T-cell (primary cell): Measurements from ENCODE around the gene ODC1. TPM values are rescaled to one million over a fixed set of nuclear protein-coding genes. Genes with fewer than 3 reads are reported as not detected.

Source experiments
- ATAC-seq, 4 experiments: fragments of 200-7000 bp in 3 of 4; fragments of 150-1000 bp in 1 of 4; cut with Tn5 transposase; replicated peaks in 1 of 4; 1 replicate in 3 of 4; 2 replicates in 1 of 4; pipeline ENCODE4 v1.10.0; 2021; ENCODE audit warnings: moderate library complexity in 3 of 4, mild to moderate bottlenecking in 2 of 4, moderate number of reproducible peaks in 1 of 4
- CTCF ChIA-PET, 2 donors: fragments of 300-600 bp; sonication (Branson Sonifier 250); formaldehyde crosslinking; loops; one replicate each; lab custom pipeline; 2022; ENCODE audit warnings: antibody characterized with exemption in 2 of 2; lab: Charles Lee
- POLR2A ChIA-PET, 2 donors: fragments of 300-600 bp; sonication (Branson Sonifier 250); formaldehyde crosslinking; loops; one replicate each; lab custom pipeline; 2022; ENCODE audit warnings: antibody characterized with exemption in 2 of 2; lab: Charles Lee
- DNase-seq, 35 experiments: peaks; one replicate each; pipeline versions ENCODE4 v3.0.0 to v3.0.0-alpha.2; 2013 to 2023
- H3K27ac ChIP-seq: one replicate; pipeline ENCODE4 v1.5.1; 2013; ENCODE audit warnings: low read length
- H3K27me3 ChIP-seq, 2 experiments: replicated peaks in 1 of 2; 1 replicate in 1 of 2; 2 replicates in 1 of 2; pipeline versions ENCODE4 v1.6.1 to v1.7.0; 2013; ENCODE audit warnings: low read length in 1 of 2, mixed read lengths in 1 of 2; ENCODE audit not compliant: control insufficient read depth in 2 of 2, insufficient read depth in 2 of 2; ENCODE audit errors: extremely low read depth in 1 of 2
- H3K36me3 ChIP-seq, 2 donors: 1 replicate in 1 of 2; 2 replicates in 1 of 2; pipeline versions ENCODE4 v1.6.1 to v1.7.0; 2013; ENCODE audit warnings: low read length in 1 of 2; ENCODE audit not compliant: control insufficient read depth in 2 of 2, insufficient read depth in 1 of 2; ENCODE audit errors: extremely low read depth in 1 of 2
- H3K4me1 ChIP-seq, 2 experiments: 1 replicate in 1 of 2; 2 replicates in 1 of 2; pipeline versions ENCODE4 v1.6.1 to v1.7.0; 2013; ENCODE audit warnings: low read length in 2 of 2, mixed read lengths in 1 of 2; ENCODE audit not compliant: insufficient read depth in 2 of 2, control insufficient read depth in 1 of 2; ENCODE audit errors: extremely low read depth in 1 of 2
- H3K4me3 ChIP-seq, 2 donors: 1 replicate in 1 of 2; 2 replicates in 1 of 2; pipeline versions ENCODE4 v1.5.1 to v1.7.0; 2013; ENCODE audit warnings: mild to moderate bottlenecking in 2 of 2, low read length in 1 of 2, moderate library complexity in 1 of 2; ENCODE audit not compliant: control insufficient read depth in 1 of 2; ENCODE audit errors: extremely low read depth in 1 of 2
- H3K9me3 ChIP-seq: 2 replicates; pipeline ENCODE4 v1.7.0; 2013
- H3K27ac Mint-ChIP-seq, 2 donors: one replicate each; pipeline ENCODE4 v1.8.0; 2020 to 2021; ENCODE audit warnings: mild to moderate bottlenecking in 2 of 2, mixed read lengths in 2 of 2
- H3K27me3 Mint-ChIP-seq, 2 donors: one replicate each; pipeline ENCODE4 v1.8.0; 2021 to 2022; ENCODE audit warnings: mixed read lengths in 2 of 2
- H3K36me3 Mint-ChIP-seq: one replicate; pipeline ENCODE4 v1.8.0; 2021; ENCODE audit warnings: mixed read lengths
- H3K4me1 Mint-ChIP-seq, 3 donors: one replicate each; pipeline ENCODE4 v1.8.0; 2020 to 2022; ENCODE audit warnings: mixed read lengths in 3 of 3, mild to moderate bottlenecking in 1 of 3
- H3K4me3 Mint-ChIP-seq, 3 donors: one replicate each; pipeline ENCODE4 v1.8.0; 2020 to 2022; ENCODE audit warnings: mild to moderate bottlenecking in 3 of 3, mixed read lengths in 3 of 3, moderate library complexity in 3 of 3
- H3K9me3 Mint-ChIP-seq, 3 donors: one replicate each; pipeline ENCODE4 v1.8.0; 2020 to 2022; ENCODE audit warnings: mixed read lengths in 3 of 3
- WGBS: methylation state at CpG from one replicate; pipeline ENCODE4 v1.1.5; 2013; ENCODE audit warnings: missing lambda C conversion rate; ENCODE audit not compliant: insufficient coverage; 5-methylcytosine and 5-hydroxymethylcytosine counted together
- total RNA-seq, 35 experiments: library from RNA in 6 of 35; stranded (reverse) in 6 of 35; fragments of 120-200 nt in 1 of 35; gene quantifications; one replicate each; pipeline versions ENCODE4 v1.2.1 to v1.2.4 and lab custom pipeline; 2013 to 2026

The ODC1 gene
- total RNA-seq, 5 donors from 2014 or later (not counting 1 experiment from before 2014, with no cell fraction given): 40.6 to 102 (median 53.3) TPM

DNA sequence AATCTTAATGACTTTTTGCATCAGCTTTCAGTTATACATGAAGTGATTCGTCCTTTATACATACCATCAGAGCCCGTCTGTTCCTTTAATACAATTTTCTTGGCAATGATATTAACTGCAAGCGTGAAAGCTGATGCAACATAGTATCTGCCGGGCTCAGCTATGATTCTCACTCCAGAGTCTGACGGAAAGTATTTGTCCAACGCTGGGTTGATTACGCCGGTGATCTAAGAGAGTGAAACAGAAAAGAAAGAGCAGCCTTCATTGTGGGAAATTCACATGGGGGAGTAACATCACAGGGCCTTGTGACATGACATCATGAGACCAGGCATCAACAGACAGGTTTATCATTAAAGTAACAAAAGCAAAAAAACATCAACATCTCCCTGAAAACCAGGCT, 6.2 kb downstream of the ODC1 start:
- ChIA-PET POLR2A (no interaction called here), CTCF (no interaction called here)
- H3K4me1 Mint-ChIP-seq: peaks cover under 1 to 23% (median 22%) of the 10 kb centered on the region in 3 donors
- H3K36me3 Mint-ChIP-seq: peaks cover 54% of the 10 kb centered on the region
- peaks cover 12 to 57% of the 10 kb centered on the region in 2 donors for H3K36me3 ChIP-seq
- H3K9me3 Mint-ChIP-seq: no peaks in the 10 kb centered on the region
- H3K9me3 ChIP-seq: no peaks in the 10 kb centered on the region
- ATAC-seq: no peak
- H3K4me3 Mint-ChIP-seq: no peak overlapping the region
- DNase-seq: no peak
- H3K27me3 ChIP-seq: no peaks in the 10 kb centered on the region
- no peaks in the 10 kb centered on the region for H3K27me3 Mint-ChIP-seq
- H3K4me1 ChIP-seq: peaks cover under 1 to 5% of the 10 kb centered on the region in 2 experiments
- WGBS: 85% methylated on average over 6 of the region's 8 CpGs
- H3K27ac Mint-ChIP-seq: peak overlapping the region in 1 of 2 donors; percentile 55
- no peak overlapping the region for H3K4me3 ChIP-seq
- H3K27ac ChIP-seq: no peak overlapping the region

DNA sequence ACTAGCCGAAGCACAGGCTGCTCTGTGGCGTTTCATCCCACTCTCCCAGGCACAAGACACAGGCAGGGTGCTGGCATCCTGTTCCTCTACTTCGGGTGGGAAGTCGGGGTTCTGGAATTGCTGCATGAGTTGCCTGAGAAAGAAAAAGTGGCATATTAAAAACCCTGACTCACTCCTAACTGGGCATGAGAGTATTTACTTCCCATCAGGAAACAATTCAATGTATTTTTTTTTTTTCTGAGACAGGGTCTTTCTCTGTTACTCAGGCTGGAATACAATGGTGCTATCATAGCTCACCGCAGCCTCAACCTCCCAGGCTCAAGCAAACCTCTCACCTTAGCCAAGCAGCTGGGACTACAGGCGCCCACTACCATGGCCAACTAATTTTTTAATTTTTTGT, 7.4 kb downstream of the ODC1 start:
- H3K9me3 ChIP-seq: no peaks in the 10 kb centered on the region
- peaks cover 0 to 15% (median 14%) of the 10 kb centered on the region in 3 donors for H3K4me1 Mint-ChIP-seq
- H3K27ac ChIP-seq: no peak overlapping the region
- H3K27ac Mint-ChIP-seq: no peak overlapping the region
- H3K27me3 Mint-ChIP-seq: no peaks in the 10 kb centered on the region
- H3K9me3 Mint-ChIP-seq: no peaks in the 10 kb centered on the region
- H3K4me3 Mint-ChIP-seq: no peak overlapping the region
- H3K4me3 ChIP-seq: no peak overlapping the region
- H3K27me3 ChIP-seq: no peaks in the 10 kb centered on the region
- peaks cover 54% of the 10 kb centered on the region for H3K36me3 Mint-ChIP-seq
- ChIA-PET CTCF (interaction anchor here (0.6 to 0.8 kb wide), 3 partner anchors 177 to 465 kb away, joined by 3 to 4 read pairs (median 3); no protein-coding TSS in a partner anchor), POLR2A (no interaction called here)
- no peak for ATAC-seq
- WGBS: no CpG with 5 or more reads among the region's 6 CpGs
- H3K36me3 ChIP-seq: peaks cover 12 to 57% of the 10 kb centered on the region in 2 donors
- DNase-seq: no peak
- H3K4me1 ChIP-seq: no peaks in the 10 kb centered on the region

DNA sequence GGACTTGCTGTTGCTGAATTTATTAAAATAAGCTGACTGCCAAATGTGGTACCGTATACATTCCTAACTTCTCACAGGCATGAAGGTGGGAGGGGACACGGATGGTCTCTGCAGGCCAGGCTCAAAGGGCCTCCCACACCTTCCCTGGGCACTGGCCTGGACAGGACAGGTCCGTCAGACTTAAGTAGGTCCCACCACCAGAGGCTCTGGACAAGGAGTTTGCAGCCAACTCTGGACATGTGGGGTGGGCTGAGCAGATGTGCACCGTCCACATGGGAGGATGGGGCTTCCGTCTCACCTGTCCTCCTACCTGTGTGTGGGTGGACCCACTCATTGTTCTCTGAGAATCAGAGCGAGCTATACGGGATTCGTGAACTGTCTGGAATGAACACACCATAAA, 8.2 kb downstream of the ODC1 start:
- no peak for DNase-seq
- Mint-ChIP-seq H3K27me3 (no peaks in the 10 kb centered on the region), H3K4me1 (peaks cover 0 to 10% (median 8%) of the 10 kb centered on the region in 3 donors), H3K9me3 (no peaks in the 10 kb centered on the region), H3K27ac (no peak overlapping the region), H3K4me3 (no peak overlapping the region), H3K36me3 (peaks cover 54% of the 10 kb centered on the region)
- Histone ChIP-seq H3K9me3 (no peaks in the 10 kb centered on the region), H3K27me3 (peaks cover 0 to 3% of the 10 kb centered on the region in 2 experiments), H3K4me3 (no peak overlapping the region), H3K4me1 (peaks cover 0 to 2% of the 10 kb centered on the region in 2 experiments), H3K36me3 (peaks cover 12 to 54% of the 10 kb centered on the region in 2 donors), H3K27ac (no peak overlapping the region)
- ChIA-PET POLR2A (no interaction called here), CTCF (interaction anchor here (0.5 to 1.2 kb wide), 5 partner anchors 8 to 1116 kb away, joined by 3 to 5 read pairs (median 3); partner anchors contain the start of gene ODC1 (in 1 of the 2))
- no peak for ATAC-seq
- WGBS: 97% methylated on average over 5 of the region's 8 CpGs

DNA sequence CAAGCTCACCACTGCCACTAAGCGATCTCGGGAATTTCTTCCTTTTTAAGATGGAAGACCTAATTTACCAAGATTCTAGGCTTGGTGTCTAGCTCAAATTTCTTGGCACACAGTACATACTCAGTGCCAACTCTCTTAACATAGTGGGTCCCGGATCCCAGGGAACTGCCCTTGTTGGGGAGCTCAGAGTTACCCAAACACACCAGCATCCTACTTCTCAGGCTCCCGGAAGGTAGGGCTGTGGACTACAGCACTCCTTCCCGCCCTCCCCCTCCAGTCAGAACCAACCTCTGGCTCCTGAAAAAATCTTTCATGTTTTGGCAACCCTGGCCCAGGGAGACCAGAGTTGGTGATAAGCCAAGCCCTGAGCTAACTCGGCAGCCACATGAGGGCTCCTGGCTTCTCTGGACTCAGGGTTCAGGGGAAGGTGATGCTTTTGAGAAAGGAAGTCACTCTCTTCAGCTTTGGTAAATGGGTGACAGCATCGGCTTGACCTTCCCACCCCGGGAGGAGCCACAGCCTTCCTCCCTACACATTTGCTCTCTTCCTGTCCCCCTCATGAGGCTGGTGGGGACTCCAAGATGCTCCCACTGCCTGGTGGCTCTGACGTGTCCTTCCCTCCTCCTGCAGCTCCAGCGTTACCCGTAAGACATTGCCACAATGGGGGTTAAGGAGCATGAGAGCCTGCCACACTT, 8.8 kb downstream of the ODC1 start:
- Histone ChIP-seq H3K9me3 (no peaks in the 10 kb centered on the region), H3K27ac (no peak overlapping the region), H3K4me3 (no peak overlapping the region), H3K27me3 (peaks cover 0 to 6% of the 10 kb centered on the region in 2 experiments), H3K36me3 (peaks cover 12 to 48% of the 10 kb centered on the region in 2 donors), H3K4me1 (peaks cover 0 to 8% of the 10 kb centered on the region in 2 experiments)
- ChIA-PET CTCF (interaction anchor here in 1 of 2 donors (0.6 to 1.2 kb wide), 4 partner anchors 9 to 367 kb away, joined by 3 to 5 read pairs (median 3); partner anchors contain the start of gene ODC1), POLR2A (interaction anchor here in 1 of 2 donors (1.1 kb wide), 1 partner anchor 9 kb away, joined by 6 read pairs; the partner anchor contains the start of gene ODC1)
- ATAC-seq: no peak
- Mint-ChIP-seq H3K27ac (no peak overlapping the region), H3K9me3 (no peaks in the 10 kb centered on the region), H3K36me3 (peaks cover 48% of the 10 kb centered on the region), H3K4me3 (no peak overlapping the region), H3K4me1 (peaks cover 0 to 6% (median 4%) of the 10 kb centered on the region in 3 donors), H3K27me3 (no peaks in the 10 kb centered on the region)
- WGBS: 100% methylated on average over 2 of the region's 11 CpGs
- no peak for DNase-seq

DNA sequence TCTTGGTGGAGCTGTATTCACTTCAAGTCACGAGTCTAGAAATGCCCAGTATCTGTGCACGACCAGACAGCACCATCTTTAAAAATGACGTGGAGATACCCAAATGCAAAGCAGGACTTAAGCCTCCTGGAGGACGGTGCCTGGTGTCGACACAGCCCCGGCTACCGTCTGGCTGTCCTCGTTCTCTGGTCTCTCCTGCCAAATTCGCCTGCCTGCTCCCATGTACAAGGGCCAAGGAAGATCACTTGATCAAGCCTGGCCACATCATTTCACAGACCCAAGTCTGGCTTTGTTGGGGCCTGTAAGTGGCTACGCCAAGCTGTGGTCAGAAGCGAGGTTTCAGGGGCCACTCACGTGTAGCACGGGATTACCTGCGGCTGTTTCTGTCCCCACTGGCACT, 9.4 kb downstream of the ODC1 start:
- no peak for DNase-seq

DNA sequence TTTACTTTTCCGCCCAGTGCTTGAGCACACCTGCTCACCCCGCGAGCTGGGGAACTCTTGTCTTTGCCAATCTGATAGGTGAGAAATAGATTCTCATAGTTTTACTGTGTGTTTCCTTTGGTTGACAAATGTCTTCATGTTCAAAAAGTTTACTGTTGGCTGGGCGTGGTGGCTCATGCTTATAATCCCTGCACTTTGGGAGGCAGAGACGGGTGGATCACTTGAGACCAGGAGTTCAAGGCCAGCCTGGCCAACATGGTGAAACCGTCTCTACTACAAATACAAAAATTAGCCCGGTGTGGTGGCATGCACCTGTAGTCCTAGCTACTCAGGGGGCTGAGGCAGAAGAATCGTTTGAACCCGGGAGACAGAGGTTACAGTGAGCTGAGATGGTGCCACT, 10.3 kb downstream of the ODC1 start:
- POLR2A ChIA-PET: no interaction called here
- no peak overlapping the region for H3K4me3 ChIP-seq
- H3K36me3 ChIP-seq: peaks cover 12 to 32% of the 10 kb centered on the region in 2 donors
- CTCF ChIA-PET: interaction anchor here in 1 of 2 donors (0.7 kb wide), 1 partner anchor 216 kb away, joined by 3 read pairs; no protein-coding TSS in a partner anchor
- H3K27me3 ChIP-seq: peaks cover 0 to 19% of the 10 kb centered on the region in 2 experiments
- no peaks in the 10 kb centered on the region for H3K9me3 Mint-ChIP-seq
- no peak overlapping the region for H3K27ac Mint-ChIP-seq
- H3K4me1 Mint-ChIP-seq: peaks cover 4 to 9% (median 8%) of the 10 kb centered on the region in 3 donors
- peaks cover 0 to 3% of the 10 kb centered on the region in 2 donors for H3K27me3 Mint-ChIP-seq
- DNase-seq (no peak), ATAC-seq (no peak)
- H3K4me3 Mint-ChIP-seq: no peak overlapping the region
- 73% methylated on average over 5 of the region's 9 CpGs for WGBS
- peaks cover 33% of the 10 kb centered on the region for H3K36me3 Mint-ChIP-seq
- no peaks in the 10 kb centered on the region for H3K9me3 ChIP-seq
- H3K4me1 ChIP-seq: peaks cover 0 to 11% of the 10 kb centered on the region in 2 experiments
- no peak overlapping the region for H3K27ac ChIP-seq

More for the DNA sequence above, 9.4 kb downstream of the ODC1 start:
- Mint-ChIP-seq H3K9me3 (no peaks in the 10 kb centered on the region), H3K27me3 (no peaks in the 10 kb centered on the region), H3K36me3 (peaks cover 41% of the 10 kb centered on the region), H3K4me1 (peaks cover 0 to 4% (median 3%) of the 10 kb centered on the region in 3 donors), H3K4me3 (no peak overlapping the region), H3K27ac (no peak overlapping the region)
- ATAC-seq: no peak
- H3K4me1 ChIP-seq: peaks cover 0 to 8% of the 10 kb centered on the region in 2 experiments
- peaks cover 0 to 11% of the 10 kb centered on the region in 2 experiments for H3K27me3 ChIP-seq
- CTCF ChIA-PET: interaction anchor here in 1 of 2 donors (0.6 to 1.2 kb wide), 3 partner anchors 10 to 367 kb away, joined by 3 read pairs; partner anchors contain the start of gene ODC1
- POLR2A ChIA-PET: interaction anchor here in 1 of 2 donors (1.1 kb wide), 1 partner anchor 10 kb away, joined by 6 read pairs; the partner anchor contains the start of gene ODC1
- 90% methylated on average over 10 of the region's 14 CpGs for WGBS
- H3K9me3 ChIP-seq: no peaks in the 10 kb centered on the region
- H3K36me3 ChIP-seq: peaks cover 12 to 41% of the 10 kb centered on the region in 2 donors
- H3K4me3 ChIP-seq: no peak overlapping the region
- no peak overlapping the region for H3K27ac ChIP-seq
